ENCODE results near the gene GPR158.

DNA sequence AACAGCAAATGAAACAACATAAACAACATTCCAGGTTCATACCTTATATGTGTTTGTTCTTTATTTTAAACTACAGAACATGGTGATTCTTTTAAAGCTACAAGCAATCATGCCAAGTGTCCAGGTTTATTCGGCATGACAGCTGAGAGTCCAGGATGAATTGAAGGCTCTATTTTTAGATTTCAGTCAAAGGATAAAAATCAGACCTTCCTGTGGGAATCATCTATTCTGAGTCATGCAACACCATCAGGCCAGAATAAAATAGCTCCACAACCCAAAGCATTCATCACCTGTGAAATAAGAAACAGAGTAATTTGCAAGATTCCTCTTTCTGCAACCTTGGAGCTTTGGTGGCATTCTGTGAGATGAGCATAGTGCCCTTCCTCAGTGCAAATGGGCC is 466.8 kb downstream of the GPR158 start:
- TF ChIP-seq, protein P1, sequence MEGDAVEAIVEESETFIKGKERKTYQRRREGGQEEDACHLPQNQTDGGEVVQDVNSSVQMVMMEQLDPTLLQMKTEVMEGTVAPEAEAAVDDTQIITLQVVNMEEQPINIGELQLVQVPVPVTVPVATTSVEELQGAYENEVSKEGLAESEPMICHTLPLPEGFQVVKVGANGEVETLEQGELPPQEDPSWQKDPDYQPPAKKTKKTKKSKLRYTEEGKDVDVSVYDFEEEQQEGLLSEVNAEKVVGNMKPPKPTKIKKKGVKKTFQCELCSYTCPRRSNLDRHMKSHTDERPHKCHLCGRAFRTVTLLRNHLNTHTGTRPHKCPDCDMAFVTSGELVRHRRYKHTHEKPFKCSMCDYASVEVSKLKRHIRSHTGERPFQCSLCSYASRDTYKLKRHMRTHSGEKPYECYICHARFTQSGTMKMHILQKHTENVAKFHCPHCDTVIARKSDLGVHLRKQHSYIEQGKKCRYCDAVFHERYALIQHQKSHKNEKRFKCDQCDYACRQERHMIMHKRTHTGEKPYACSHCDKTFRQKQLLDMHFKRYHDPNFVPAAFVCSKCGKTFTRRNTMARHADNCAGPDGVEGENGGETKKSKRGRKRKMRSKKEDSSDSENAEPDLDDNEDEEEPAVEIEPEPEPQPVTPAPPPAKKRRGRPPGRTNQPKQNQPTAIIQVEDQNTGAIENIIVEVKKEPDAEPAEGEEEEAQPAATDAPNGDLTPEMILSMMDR (IDR thresholded peaks at IDR 0.05; ENCODE audit: low read depth, low read length, missing input control) = no peak
- TF ChIP-seq JUND (IDR thresholded peaks at IDR 0.05) (no peak), RXRA (IDR thresholded peaks at IDR 0.05) (no peak), SP1 (IDR thresholded peaks at IDR 0.05) (no peak), YY1 (IDR thresholded peaks at IDR 0.05) (no peak), TAF1 (conservative IDR thresholded peaks at IDR 0.05) (no peak), GABPA (IDR thresholded peaks at IDR 0.05 in 1 of 2, conservative IDR thresholded peaks at IDR 0.05 in 1 of 2) (no peak), EGR1 (IDR thresholded peaks at IDR 0.05; ENCODE audit: low read depth in 2 of 2) (no peak)
- TF ChIP-seq, protein P2, sequence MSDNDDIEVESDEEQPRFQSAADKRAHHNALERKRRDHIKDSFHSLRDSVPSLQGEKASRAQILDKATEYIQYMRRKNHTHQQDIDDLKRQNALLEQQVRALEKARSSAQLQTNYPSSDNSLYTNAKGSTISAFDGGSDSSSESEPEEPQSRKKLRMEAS (IDR thresholded peaks at IDR 0.05) = no peak
- TF ChIP-seq, protein P3, sequence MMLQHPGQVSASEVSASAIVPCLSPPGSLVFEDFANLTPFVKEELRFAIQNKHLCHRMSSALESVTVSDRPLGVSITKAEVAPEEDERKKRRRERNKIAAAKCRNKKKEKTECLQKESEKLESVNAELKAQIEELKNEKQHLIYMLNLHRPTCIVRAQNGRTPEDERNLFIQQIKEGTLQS (IDR thresholded peaks at IDR 0.05) = no peak
- TF ChIP-seq, protein P4, sequence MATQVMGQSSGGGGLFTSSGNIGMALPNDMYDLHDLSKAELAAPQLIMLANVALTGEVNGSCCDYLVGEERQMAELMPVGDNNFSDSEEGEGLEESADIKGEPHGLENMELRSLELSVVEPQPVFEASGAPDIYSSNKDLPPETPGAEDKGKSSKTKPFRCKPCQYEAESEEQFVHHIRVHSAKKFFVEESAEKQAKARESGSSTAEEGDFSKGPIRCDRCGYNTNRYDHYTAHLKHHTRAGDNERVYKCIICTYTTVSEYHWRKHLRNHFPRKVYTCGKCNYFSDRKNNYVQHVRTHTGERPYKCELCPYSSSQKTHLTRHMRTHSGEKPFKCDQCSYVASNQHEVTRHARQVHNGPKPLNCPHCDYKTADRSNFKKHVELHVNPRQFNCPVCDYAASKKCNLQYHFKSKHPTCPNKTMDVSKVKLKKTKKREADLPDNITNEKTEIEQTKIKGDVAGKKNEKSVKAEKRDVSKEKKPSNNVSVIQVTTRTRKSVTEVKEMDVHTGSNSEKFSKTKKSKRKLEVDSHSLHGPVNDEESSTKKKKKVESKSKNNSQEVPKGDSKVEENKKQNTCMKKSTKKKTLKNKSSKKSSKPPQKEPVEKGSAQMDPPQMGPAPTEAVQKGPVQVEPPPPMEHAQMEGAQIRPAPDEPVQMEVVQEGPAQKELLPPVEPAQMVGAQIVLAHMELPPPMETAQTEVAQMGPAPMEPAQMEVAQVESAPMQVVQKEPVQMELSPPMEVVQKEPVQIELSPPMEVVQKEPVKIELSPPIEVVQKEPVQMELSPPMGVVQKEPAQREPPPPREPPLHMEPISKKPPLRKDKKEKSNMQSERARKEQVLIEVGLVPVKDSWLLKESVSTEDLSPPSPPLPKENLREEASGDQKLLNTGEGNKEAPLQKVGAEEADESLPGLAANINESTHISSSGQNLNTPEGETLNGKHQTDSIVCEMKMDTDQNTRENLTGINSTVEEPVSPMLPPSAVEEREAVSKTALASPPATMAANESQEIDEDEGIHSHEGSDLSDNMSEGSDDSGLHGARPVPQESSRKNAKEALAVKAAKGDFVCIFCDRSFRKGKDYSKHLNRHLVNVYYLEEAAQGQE (IDR thresholded peaks at IDR 0.05) = no peak
